C4-2B (cell line): ENCODE data around the gene WBP11.

Source experiments
- ZFX ChIP-seq: fragments of 450-650 bp; IDR thresholded peaks from 2 replicates; pipeline ENCODE4 v1.6.1; 2017
- TF ChIP-seq, protein P1 (sequence below): fragments of 450-650 bp; conservative IDR thresholded peaks from 2 replicates; pipeline ENCODE4 v1.5.1; 2017; ENCODE audit warnings: mild to moderate bottlenecking

DNA sequence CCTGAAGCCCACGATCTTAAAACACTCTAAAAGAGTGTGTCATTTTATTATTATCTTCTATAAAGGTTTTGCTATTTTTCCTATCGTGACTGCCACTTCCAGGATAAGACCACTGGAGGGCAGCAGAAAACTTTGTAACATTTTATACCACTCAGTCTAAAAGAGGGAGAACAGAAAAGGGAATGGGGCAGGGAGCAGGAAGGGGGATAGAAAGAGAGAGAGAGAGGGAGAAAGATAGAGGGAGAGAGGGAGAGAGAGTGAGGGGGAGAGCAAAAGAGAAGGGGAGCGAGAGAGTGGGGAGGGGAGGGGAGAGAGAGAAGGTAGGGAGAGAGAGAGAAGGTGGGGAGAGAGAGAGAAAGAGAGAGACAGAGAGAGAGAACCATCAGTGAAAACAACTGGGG, 42.1 kb upstream of the WBP11 start:
- TF ChIP-seq, protein P1, sequence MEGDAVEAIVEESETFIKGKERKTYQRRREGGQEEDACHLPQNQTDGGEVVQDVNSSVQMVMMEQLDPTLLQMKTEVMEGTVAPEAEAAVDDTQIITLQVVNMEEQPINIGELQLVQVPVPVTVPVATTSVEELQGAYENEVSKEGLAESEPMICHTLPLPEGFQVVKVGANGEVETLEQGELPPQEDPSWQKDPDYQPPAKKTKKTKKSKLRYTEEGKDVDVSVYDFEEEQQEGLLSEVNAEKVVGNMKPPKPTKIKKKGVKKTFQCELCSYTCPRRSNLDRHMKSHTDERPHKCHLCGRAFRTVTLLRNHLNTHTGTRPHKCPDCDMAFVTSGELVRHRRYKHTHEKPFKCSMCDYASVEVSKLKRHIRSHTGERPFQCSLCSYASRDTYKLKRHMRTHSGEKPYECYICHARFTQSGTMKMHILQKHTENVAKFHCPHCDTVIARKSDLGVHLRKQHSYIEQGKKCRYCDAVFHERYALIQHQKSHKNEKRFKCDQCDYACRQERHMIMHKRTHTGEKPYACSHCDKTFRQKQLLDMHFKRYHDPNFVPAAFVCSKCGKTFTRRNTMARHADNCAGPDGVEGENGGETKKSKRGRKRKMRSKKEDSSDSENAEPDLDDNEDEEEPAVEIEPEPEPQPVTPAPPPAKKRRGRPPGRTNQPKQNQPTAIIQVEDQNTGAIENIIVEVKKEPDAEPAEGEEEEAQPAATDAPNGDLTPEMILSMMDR = peak; percentile 86
- no peak for TF ChIP-seq ZFX
